ENCODE measurements around the gene ACBD7.

DNA sequence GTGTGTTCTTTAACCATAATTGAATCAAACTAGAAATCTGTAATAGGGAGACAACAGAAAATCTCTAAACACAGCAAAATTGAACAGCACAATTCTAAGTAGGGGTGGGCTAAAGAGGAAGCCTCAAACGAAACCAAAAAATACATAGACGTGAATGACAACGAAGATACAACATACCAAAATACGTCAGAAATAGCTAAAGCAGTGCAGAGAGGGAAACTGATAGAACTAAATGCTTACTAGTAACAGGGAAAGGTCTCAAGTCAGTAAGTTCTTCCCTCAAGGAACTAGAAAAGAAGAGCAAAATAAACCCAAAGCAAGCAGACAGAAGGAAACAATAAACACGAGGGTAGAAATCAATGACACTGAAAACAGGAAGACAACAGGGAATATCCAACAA, 27.6 kb upstream of the ACBD7 start:
- TF ChIP-seq, protein P1, sequence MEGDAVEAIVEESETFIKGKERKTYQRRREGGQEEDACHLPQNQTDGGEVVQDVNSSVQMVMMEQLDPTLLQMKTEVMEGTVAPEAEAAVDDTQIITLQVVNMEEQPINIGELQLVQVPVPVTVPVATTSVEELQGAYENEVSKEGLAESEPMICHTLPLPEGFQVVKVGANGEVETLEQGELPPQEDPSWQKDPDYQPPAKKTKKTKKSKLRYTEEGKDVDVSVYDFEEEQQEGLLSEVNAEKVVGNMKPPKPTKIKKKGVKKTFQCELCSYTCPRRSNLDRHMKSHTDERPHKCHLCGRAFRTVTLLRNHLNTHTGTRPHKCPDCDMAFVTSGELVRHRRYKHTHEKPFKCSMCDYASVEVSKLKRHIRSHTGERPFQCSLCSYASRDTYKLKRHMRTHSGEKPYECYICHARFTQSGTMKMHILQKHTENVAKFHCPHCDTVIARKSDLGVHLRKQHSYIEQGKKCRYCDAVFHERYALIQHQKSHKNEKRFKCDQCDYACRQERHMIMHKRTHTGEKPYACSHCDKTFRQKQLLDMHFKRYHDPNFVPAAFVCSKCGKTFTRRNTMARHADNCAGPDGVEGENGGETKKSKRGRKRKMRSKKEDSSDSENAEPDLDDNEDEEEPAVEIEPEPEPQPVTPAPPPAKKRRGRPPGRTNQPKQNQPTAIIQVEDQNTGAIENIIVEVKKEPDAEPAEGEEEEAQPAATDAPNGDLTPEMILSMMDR (IDR thresholded peaks at IDR 0.05): no peak
- TF ChIP-seq EZH2 (IDR thresholded peaks at IDR 0.05; ENCODE audit: borderline replicate concordance, insufficient read depth, low read depth, low read length, poor library complexity, severe bottlenecking): no peak
